ENCODE measurements around the gene CHDH. TPM values are rescaled to one million over a fixed set of nuclear protein-coding genes. Genes with fewer than 3 reads are reported as not detected.

Gene CHDH
- total RNA-seq, 2 experiments from 2014 or later: 0.31 to 0.60 TPM

- Mint-ChIP-seq H3K4me1 (ENCODE audit: low read depth) (no peaks in the 10 kb centered on the region), H3K4me3 (no peak overlapping the region)
- intact Hi-C loops (cut with DNase I, micrococcal nuclease): no loop called here
These were observed 28.4 kb downstream of the CHDH start for GRCh38 chr3:53817809-53818208.

GRCh38 chr3:53817211-53817610 is 29.0 kb downstream of the CHDH start:
- H3K27ac ChIP-seq (ENCODE audit: low read depth in 1 of 2, low read length in 2 of 2): no peak overlapping the region
- H3K36me3 ChIP-seq (ENCODE audit: insufficient read depth, low read length): no peaks in the 10 kb centered on the region
- no peaks in the 10 kb centered on the region for H3K27me3 ChIP-seq (ENCODE audit: control insufficient read depth in 1 of 2, insufficient read depth in 2 of 2, low read length in 2 of 2)
- no peak overlapping the region for H3K4me3 Mint-ChIP-seq
- H3K4me1 Mint-ChIP-seq (ENCODE audit: low read depth): no peaks in the 10 kb centered on the region
- H3K27me3 Mint-ChIP-seq: no peaks in the 10 kb centered on the region
- H3K9me3 Mint-ChIP-seq: no peaks in the 10 kb centered on the region
- peaks cover 5% of the 10 kb centered on the region for H3K4me1 ChIP-seq (ENCODE audit: insufficient read depth, low read length)
- intact Hi-C loops (cut with DNase I, micrococcal nuclease): no loop called here
- POLR2A ChIA-PET: no interaction called here
- H3K9me3 ChIP-seq (ENCODE audit: control insufficient read depth in 1 of 2, insufficient read depth in 1 of 2, low read length in 2 of 2): no peaks in the 10 kb centered on the region
- no peaks in the 10 kb centered on the region for H3K36me3 Mint-ChIP-seq (ENCODE audit: low read depth)
- CTCF ChIA-PET: no interaction called here
- no peak for ATAC-seq (ENCODE audit: poor library complexity)
- H3K27ac Mint-ChIP-seq: no peak overlapping the region
- H3K4me3 ChIP-seq (ENCODE audit: low read length): no peak overlapping the region
- no peak for TF ChIP-seq CTCF (IDR thresholded peaks at IDR 0.05)
- no peak for DNase-seq

More at GRCh38 chr3:53817809-53818208, 28.4 kb downstream of the CHDH start:
- H3K27me3 ChIP-seq (ENCODE audit: control insufficient read depth in 1 of 2, insufficient read depth in 2 of 2, low read length in 2 of 2): no peaks in the 10 kb centered on the region
- H3K9me3 ChIP-seq (ENCODE audit: control insufficient read depth in 1 of 2, insufficient read depth in 1 of 2, low read length in 2 of 2): no peaks in the 10 kb centered on the region
- H3K4me1 ChIP-seq (ENCODE audit: insufficient read depth, low read length): peaks cover 5% of the 10 kb centered on the region
- no peak overlapping the region for H3K4me3 ChIP-seq (ENCODE audit: low read length)
- no peaks in the 10 kb centered on the region for H3K27me3 Mint-ChIP-seq
- DNase-seq (no peak), ATAC-seq (ENCODE audit: poor library complexity) (no peak)
- ChIA-PET CTCF (no interaction called here), POLR2A (no interaction called here)
- H3K36me3 Mint-ChIP-seq (ENCODE audit: low read depth): no peaks in the 10 kb centered on the region
- no peaks in the 10 kb centered on the region for H3K36me3 ChIP-seq (ENCODE audit: insufficient read depth, low read length)
- no peak overlapping the region for H3K27ac ChIP-seq (ENCODE audit: low read depth in 1 of 2, low read length in 2 of 2)
- H3K9me3 Mint-ChIP-seq: no peaks in the 10 kb centered on the region
- no peak overlapping the region for H3K27ac Mint-ChIP-seq
- no peak for TF ChIP-seq CTCF (IDR thresholded peaks at IDR 0.05)

GRCh38 chr3:53816425-53816824 is 29.8 kb downstream of the CHDH start:
- Mint-ChIP-seq H3K4me3 (no peak overlapping the region), H3K9me3 (no peaks in the 10 kb centered on the region), H3K4me1 (ENCODE audit: low read depth) (no peaks in the 10 kb centered on the region), H3K36me3 (ENCODE audit: low read depth) (no peaks in the 10 kb centered on the region), H3K27ac (no peak overlapping the region), H3K27me3 (no peaks in the 10 kb centered on the region)
- Histone ChIP-seq H3K4me1 (ENCODE audit: insufficient read depth, low read length) (peaks cover 5% of the 10 kb centered on the region), H3K27ac (ENCODE audit: low read depth in 1 of 2, low read length in 2 of 2) (no peak overlapping the region), H3K9me3 (ENCODE audit: control insufficient read depth in 1 of 2, insufficient read depth in 1 of 2, low read length in 2 of 2) (no peaks in the 10 kb centered on the region), H3K4me3 (ENCODE audit: low read length) (no peak overlapping the region), H3K27me3 (ENCODE audit: control insufficient read depth in 1 of 2, insufficient read depth in 2 of 2, low read length in 2 of 2) (no peaks in the 10 kb centered on the region), H3K36me3 (ENCODE audit: insufficient read depth, low read length) (no peaks in the 10 kb centered on the region)
- ATAC-seq (ENCODE audit: poor library complexity) (no peak), DNase-seq (no peak)
- ChIA-PET POLR2A (no interaction called here), CTCF (no interaction called here)
- TF ChIP-seq CTCF (IDR thresholded peaks at IDR 0.05): no peak
- intact Hi-C loops (cut with DNase I, micrococcal nuclease): no loop called here

All from CD4-positive, alpha-beta T cell (primary cell).